ENCODE measurements around the gene DOLPP1.

DNA sequence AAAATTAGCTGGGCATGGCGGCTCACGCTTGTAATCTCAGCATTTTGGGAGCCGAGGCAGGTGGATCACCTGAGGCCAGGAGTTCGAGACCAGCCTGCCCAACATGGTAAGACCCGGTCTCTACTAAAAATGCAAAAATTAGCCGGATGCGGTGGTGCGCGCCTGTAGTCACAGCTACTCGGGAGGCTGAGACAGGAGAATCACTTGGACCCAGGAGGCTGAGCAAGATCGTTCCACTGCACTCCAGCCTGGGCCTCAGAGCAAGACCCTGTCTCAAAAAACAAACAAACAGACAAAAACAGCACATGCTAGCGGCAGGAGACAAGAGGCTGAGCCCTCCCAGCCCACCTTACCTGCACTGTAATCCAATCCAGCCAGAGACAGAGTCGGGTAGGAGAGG, 1.1 kb upstream of the DOLPP1 start:
- no peak for TF ChIP-seq EZH2 (IDR thresholded peaks at IDR 0.05; ENCODE audit: borderline replicate concordance, low read depth, low read length, poor library complexity, severe bottlenecking)
- TF ChIP-seq, protein P1, sequence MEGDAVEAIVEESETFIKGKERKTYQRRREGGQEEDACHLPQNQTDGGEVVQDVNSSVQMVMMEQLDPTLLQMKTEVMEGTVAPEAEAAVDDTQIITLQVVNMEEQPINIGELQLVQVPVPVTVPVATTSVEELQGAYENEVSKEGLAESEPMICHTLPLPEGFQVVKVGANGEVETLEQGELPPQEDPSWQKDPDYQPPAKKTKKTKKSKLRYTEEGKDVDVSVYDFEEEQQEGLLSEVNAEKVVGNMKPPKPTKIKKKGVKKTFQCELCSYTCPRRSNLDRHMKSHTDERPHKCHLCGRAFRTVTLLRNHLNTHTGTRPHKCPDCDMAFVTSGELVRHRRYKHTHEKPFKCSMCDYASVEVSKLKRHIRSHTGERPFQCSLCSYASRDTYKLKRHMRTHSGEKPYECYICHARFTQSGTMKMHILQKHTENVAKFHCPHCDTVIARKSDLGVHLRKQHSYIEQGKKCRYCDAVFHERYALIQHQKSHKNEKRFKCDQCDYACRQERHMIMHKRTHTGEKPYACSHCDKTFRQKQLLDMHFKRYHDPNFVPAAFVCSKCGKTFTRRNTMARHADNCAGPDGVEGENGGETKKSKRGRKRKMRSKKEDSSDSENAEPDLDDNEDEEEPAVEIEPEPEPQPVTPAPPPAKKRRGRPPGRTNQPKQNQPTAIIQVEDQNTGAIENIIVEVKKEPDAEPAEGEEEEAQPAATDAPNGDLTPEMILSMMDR (conservative IDR thresholded peaks at IDR 0.05; ENCODE audit: low read depth, low read length), result no peak
